Measurements from ENCODE around the gene FAM107B.

The FAM107B gene

GRCh38 chr10:14560791-14561765 is 213.6 kb downstream of the FAM107B start:
- no peak for ATAC-seq
- TF ChIP-seq GLIS3 (CRISPR knock-in tag; IDR thresholded peaks at IDR 0.05) (no peak), CREB5 (CRISPR knock-in tag; IDR thresholded peaks at IDR 0.05; ENCODE audit: low read depth) (no peak), OSR1 (CRISPR knock-in tag; IDR thresholded peaks at IDR 0.05) (no peak), TCF4 (CRISPR knock-in tag; IDR thresholded peaks at IDR 0.05; ENCODE audit: borderline replicate concordance) (no peak), PPARA (CRISPR knock-in tag; IDR thresholded peaks at IDR 0.05; ENCODE audit: borderline replicate concordance) (no peak), ZFP3 (CRISPR knock-in tag; IDR thresholded peaks at IDR 0.05) (no peak), ESRRG (CRISPR knock-in tag; IDR thresholded peaks at IDR 0.05) (no peak), BACH2 (CRISPR knock-in tag; IDR thresholded peaks at IDR 0.05; ENCODE audit: borderline replicate concordance) (no peak), ZNF565 (CRISPR knock-in tag; conservative IDR thresholded peaks at IDR 0.05; ENCODE audit: low read depth) (no peak), SNAI2 (CRISPR knock-in tag; IDR thresholded peaks at IDR 0.05) (no peak), TOX (CRISPR knock-in tag; IDR thresholded peaks at IDR 0.05; ENCODE audit: borderline replicate concordance) (no peak), ISL1 (CRISPR knock-in tag; IDR thresholded peaks at IDR 0.05) (no peak)
- TF ChIP-seq, protein P1, sequence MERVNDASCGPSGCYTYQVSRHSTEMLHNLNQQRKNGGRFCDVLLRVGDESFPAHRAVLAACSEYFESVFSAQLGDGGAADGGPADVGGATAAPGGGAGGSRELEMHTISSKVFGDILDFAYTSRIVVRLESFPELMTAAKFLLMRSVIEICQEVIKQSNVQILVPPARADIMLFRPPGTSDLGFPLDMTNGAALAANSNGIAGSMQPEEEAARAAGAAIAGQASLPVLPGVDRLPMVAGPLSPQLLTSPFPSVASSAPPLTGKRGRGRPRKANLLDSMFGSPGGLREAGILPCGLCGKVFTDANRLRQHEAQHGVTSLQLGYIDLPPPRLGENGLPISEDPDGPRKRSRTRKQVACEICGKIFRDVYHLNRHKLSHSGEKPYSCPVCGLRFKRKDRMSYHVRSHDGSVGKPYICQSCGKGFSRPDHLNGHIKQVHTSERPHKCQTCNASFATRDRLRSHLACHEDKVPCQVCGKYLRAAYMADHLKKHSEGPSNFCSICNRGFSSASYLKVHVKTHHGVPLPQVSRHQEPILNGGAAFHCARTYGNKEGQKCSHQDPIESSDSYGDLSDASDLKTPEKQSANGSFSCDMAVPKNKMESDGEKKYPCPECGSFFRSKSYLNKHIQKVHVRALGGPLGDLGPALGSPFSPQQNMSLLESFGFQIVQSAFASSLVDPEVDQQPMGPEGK (CRISPR knock-in tag; IDR thresholded peaks at IDR 0.05; ENCODE audit: borderline replicate concordance) = no peak
- TF ChIP-seq, protein P2, sequence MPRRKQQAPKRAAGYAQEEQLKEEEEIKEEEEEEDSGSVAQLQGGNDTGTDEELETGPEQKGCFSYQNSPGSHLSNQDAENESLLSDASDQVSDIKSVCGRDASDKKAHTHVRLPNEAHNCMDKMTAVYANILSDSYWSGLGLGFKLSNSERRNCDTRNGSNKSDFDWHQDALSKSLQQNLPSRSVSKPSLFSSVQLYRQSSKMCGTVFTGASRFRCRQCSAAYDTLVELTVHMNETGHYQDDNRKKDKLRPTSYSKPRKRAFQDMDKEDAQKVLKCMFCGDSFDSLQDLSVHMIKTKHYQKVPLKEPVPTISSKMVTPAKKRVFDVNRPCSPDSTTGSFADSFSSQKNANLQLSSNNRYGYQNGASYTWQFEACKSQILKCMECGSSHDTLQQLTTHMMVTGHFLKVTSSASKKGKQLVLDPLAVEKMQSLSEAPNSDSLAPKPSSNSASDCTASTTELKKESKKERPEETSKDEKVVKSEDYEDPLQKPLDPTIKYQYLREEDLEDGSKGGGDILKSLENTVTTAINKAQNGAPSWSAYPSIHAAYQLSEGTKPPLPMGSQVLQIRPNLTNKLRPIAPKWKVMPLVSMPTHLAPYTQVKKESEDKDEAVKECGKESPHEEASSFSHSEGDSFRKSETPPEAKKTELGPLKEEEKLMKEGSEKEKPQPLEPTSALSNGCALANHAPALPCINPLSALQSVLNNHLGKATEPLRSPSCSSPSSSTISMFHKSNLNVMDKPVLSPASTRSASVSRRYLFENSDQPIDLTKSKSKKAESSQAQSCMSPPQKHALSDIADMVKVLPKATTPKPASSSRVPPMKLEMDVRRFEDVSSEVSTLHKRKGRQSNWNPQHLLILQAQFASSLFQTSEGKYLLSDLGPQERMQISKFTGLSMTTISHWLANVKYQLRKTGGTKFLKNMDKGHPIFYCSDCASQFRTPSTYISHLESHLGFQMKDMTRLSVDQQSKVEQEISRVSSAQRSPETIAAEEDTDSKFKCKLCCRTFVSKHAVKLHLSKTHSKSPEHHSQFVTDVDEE (CRISPR knock-in tag; IDR thresholded peaks at IDR 0.05) = no peak

GRCh38 chr10:14560274-14560673 is 214.4 kb downstream of the FAM107B start:
- no peak for ATAC-seq
- TF ChIP-seq ZNF8 (CRISPR knock-in tag; IDR thresholded peaks at IDR 0.05) (no peak), BACH2 (CRISPR knock-in tag; IDR thresholded peaks at IDR 0.05; ENCODE audit: borderline replicate concordance) (no peak), TCF4 (CRISPR knock-in tag; IDR thresholded peaks at IDR 0.05; ENCODE audit: borderline replicate concordance) (no peak), ZFP3 (CRISPR knock-in tag; IDR thresholded peaks at IDR 0.05) (no peak), CREB5 (CRISPR knock-in tag; IDR thresholded peaks at IDR 0.05; ENCODE audit: low read depth) (no peak), ESRRG (CRISPR knock-in tag; IDR thresholded peaks at IDR 0.05) (no peak), CSDC2 (CRISPR knock-in tag; IDR thresholded peaks at IDR 0.05) (no peak), ZC3H10 (CRISPR knock-in tag; IDR thresholded peaks at IDR 0.05) (no peak), OSR1 (CRISPR knock-in tag; IDR thresholded peaks at IDR 0.05) (no peak), ZNF565 (CRISPR knock-in tag; conservative IDR thresholded peaks at IDR 0.05; ENCODE audit: low read depth) (no peak), ZFP30 (CRISPR knock-in tag; IDR thresholded peaks at IDR 0.05) (no peak), SNAI2 (CRISPR knock-in tag; IDR thresholded peaks at IDR 0.05) (no peak), ISL1 (CRISPR knock-in tag; IDR thresholded peaks at IDR 0.05) (no peak), ARNTL (CRISPR knock-in tag; IDR thresholded peaks at IDR 0.05; ENCODE audit: borderline replicate concordance, low read depth) (no peak), PPARA (CRISPR knock-in tag; IDR thresholded peaks at IDR 0.05; ENCODE audit: borderline replicate concordance) (no peak)
- TF ChIP-seq, protein P1 (CRISPR knock-in tag; IDR thresholded peaks at IDR 0.05; ENCODE audit: borderline replicate concordance) = no peak
- TF ChIP-seq, protein P2 (CRISPR knock-in tag; IDR thresholded peaks at IDR 0.05) = no peak
- TF ChIP-seq, protein P3, sequence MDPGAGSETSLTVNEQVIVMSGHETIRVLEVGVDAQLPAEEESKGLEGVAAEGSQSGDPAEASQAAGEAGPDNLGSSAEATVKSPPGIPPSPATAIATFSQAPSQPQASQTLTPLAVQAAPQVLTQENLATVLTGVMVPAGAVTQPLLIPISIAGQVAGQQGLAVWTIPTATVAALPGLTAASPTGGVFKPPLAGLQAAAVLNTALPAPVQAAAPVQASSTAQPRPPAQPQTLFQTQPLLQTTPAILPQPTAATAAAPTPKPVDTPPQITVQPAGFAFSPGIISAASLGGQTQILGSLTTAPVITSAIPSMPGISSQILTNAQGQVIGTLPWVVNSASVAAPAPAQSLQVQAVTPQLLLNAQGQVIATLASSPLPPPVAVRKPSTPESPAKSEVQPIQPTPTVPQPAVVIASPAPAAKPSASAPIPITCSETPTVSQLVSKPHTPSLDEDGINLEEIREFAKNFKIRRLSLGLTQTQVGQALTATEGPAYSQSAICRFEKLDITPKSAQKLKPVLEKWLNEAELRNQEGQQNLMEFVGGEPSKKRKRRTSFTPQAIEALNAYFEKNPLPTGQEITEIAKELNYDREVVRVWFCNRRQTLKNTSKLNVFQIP (CRISPR knock-in tag; IDR thresholded peaks at IDR 0.05; ENCODE audit: borderline replicate concordance, low read depth) = no peak

Data from SK-N-SH treated with all-trans-retinoic acid at 6 μM for 48 hours (cell line).